ENCODE results near the gene PRKN. TPM values are rescaled to one million over a fixed set of nuclear protein-coding genes. Genes with fewer than 3 reads are reported as not detected.

The PRKN gene
- total and polyA plus RNA-seq, 2 experiments from 2014 or later, result 1.2 to 2.3 TPM

DNA sequence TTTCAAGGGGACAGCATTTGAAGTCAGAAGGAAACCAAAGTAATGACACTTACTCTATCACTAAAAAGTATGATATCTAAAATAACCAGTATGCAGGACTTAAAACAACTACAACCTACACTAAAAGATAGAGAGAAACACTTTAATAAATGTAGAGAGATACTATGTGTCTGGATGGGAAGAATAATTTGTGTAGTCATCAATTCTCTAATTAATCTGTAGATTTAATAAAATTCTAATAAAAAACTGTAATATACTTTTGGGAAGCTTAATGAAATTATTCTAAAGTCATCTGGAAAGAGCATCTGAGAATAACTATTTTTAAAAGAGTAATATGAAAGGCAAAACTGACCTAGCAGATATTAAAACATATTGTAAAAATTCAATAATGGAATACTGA lies 52.1 kb downstream of the PRKN start:
- no peak overlapping the region for H2AFZ ChIP-seq
- TF ChIP-seq EZH2 (IDR thresholded peaks at IDR 0.05; ENCODE audit: insufficient read depth, poor library complexity, severe bottlenecking) (no peak), EZH2phosphoT487 (IDR thresholded peaks at IDR 0.05; ENCODE audit: insufficient read depth, low read depth) (no peak)
- no peaks in the 10 kb centered on the region for H4K20me1 ChIP-seq (ENCODE audit: insufficient read depth)
- H3K36me3 ChIP-seq (ENCODE audit: low read depth), result no peaks in the 10 kb centered on the region
- no peaks in the 10 kb centered on the region for H3K9me2 ChIP-seq (ENCODE audit: insufficient read depth)
- DNase-seq, result no peak
- H3K9ac ChIP-seq, result no peak overlapping the region
- no peaks in the 10 kb centered on the region for H3K27me3 ChIP-seq (replicated peaks; ENCODE audit: insufficient read depth)
- H3K9me3 ChIP-seq (ENCODE audit: low read depth), result no peaks in the 10 kb centered on the region
- in situ Hi-C loops (cut with MboI), result no loop called here
- H3K79me2 ChIP-seq (ENCODE audit: insufficient read depth), result no peaks in the 10 kb centered on the region
- H3K27ac ChIP-seq, result no peak overlapping the region
- H3K4me2 ChIP-seq (ENCODE audit: unreplicated experiment), result no peak overlapping the region
- no peaks in the 10 kb centered on the region for H3F3A ChIP-seq (ENCODE audit: insufficient read depth)
- no peaks in the 10 kb centered on the region for H3K4me1 ChIP-seq (ENCODE audit: insufficient read depth)
- no peak overlapping the region for H3K4me3 ChIP-seq

DNA sequence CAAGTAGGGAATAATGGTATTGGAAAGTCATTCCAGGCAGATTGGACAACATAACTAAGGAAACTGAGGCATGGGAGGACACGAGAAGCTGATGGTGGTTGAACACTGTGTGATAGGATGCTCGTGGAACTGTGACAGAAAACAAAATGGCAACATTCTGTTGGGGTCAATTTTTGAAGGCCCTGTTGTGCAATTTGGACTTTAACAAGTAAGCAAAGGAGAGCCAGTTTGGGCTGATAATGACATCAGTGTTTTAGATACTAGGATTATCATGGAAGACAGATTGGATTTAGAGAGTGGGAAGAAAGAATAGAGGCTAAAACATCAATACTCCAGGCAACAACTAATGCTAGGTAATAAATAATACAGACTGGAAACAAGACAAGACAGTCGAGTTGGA lies 53.1 kb downstream of the PRKN start:
- H3K9me2 ChIP-seq (ENCODE audit: insufficient read depth), result no peaks in the 10 kb centered on the region
- no peak overlapping the region for H3K27ac ChIP-seq
- H3K9ac ChIP-seq, result no peak overlapping the region
- no peaks in the 10 kb centered on the region for H3K36me3 ChIP-seq (ENCODE audit: low read depth)
- no peaks in the 10 kb centered on the region for H3K9me3 ChIP-seq (ENCODE audit: low read depth)
- H2AFZ ChIP-seq, result no peak overlapping the region
- no peak overlapping the region for H3K4me2 ChIP-seq (ENCODE audit: unreplicated experiment)
- 52 to 63% methylated on average over 3 of the region's 3 CpGs for WGBS, 2 experiments (ENCODE audit: low coverage in 1 of 2, low lambda C conversion rate in 2 of 2, missing lambda C conversion rate in 2 of 2)
- in situ Hi-C loops (cut with MboI), result no loop called here
- H4K20me1 ChIP-seq (ENCODE audit: insufficient read depth), result no peaks in the 10 kb centered on the region
- H3K4me3 ChIP-seq, result no peak overlapping the region
- no peaks in the 10 kb centered on the region for H3K79me2 ChIP-seq (ENCODE audit: insufficient read depth)
- no peaks in the 10 kb centered on the region for H3K4me1 ChIP-seq (ENCODE audit: insufficient read depth)
- TF ChIP-seq EZH2phosphoT487 (IDR thresholded peaks at IDR 0.05; ENCODE audit: insufficient read depth, low read depth) (no peak), EZH2 (IDR thresholded peaks at IDR 0.05; ENCODE audit: insufficient read depth, poor library complexity, severe bottlenecking) (no peak)
- no peaks in the 10 kb centered on the region for H3K27me3 ChIP-seq (replicated peaks; ENCODE audit: insufficient read depth)
- DNase-seq, result no peak
- H3F3A ChIP-seq (ENCODE audit: insufficient read depth), result no peaks in the 10 kb centered on the region

DNA sequence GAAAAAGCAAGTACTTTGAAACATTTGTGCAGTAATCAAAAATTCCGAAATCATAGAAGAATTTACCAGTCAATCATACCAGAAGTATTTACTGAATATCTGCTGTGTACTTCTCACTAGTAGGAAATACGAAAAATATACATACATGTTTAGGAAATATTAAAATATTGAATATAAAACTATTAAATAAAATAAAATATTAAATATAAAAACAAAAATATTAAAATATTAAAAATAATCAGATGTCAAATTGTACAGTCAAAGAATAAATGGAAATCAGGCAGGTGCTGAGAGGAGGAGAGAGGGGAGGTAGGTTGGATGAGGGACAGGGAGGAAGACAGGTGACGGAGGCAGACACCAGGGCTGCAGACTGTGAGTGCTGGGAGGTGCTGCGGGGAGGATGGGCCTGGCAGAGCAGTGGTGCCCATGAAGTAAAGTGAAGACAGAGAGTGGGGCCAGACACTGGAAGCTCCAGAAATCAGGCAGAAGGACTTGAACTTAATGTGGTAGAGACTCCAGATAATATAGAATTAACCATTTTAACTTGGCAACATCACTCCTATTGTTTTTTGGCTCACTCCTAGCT lies 55.9 kb downstream of the PRKN start:
- in situ Hi-C loops (cut with MboI), result no loop called here
- no peak overlapping the region for H3K4me2 ChIP-seq (ENCODE audit: unreplicated experiment)
- H3K9me3 ChIP-seq (ENCODE audit: low read depth), result no peaks in the 10 kb centered on the region
- no peaks in the 10 kb centered on the region for H4K20me1 ChIP-seq (ENCODE audit: insufficient read depth)
- H3K9me2 ChIP-seq (ENCODE audit: insufficient read depth), result no peaks in the 10 kb centered on the region
- WGBS, 2 experiments (ENCODE audit: low coverage in 1 of 2, low lambda C conversion rate in 2 of 2, missing lambda C conversion rate in 2 of 2), result 61 to 64% methylated on average over 4 of the region's 4 CpGs
- H3K4me3 ChIP-seq, result no peak overlapping the region
- no peak overlapping the region for H3K27ac ChIP-seq
- H3K36me3 ChIP-seq (ENCODE audit: low read depth), result no peaks in the 10 kb centered on the region
- no peaks in the 10 kb centered on the region for H3K27me3 ChIP-seq (replicated peaks; ENCODE audit: insufficient read depth)
- no peaks in the 10 kb centered on the region for H3F3A ChIP-seq (ENCODE audit: insufficient read depth)
- no peaks in the 10 kb centered on the region for H3K4me1 ChIP-seq (ENCODE audit: insufficient read depth)
- no peak for DNase-seq
- no peak overlapping the region for H3K9ac ChIP-seq
- TF ChIP-seq EZH2 (IDR thresholded peaks at IDR 0.05; ENCODE audit: insufficient read depth, poor library complexity, severe bottlenecking), result no peak
- no peak for TF ChIP-seq EZH2phosphoT487 (IDR thresholded peaks at IDR 0.05; ENCODE audit: insufficient read depth, low read depth)
- H3K79me2 ChIP-seq (ENCODE audit: insufficient read depth), result no peaks in the 10 kb centered on the region
- H2AFZ ChIP-seq, result no peak overlapping the region

DNA sequence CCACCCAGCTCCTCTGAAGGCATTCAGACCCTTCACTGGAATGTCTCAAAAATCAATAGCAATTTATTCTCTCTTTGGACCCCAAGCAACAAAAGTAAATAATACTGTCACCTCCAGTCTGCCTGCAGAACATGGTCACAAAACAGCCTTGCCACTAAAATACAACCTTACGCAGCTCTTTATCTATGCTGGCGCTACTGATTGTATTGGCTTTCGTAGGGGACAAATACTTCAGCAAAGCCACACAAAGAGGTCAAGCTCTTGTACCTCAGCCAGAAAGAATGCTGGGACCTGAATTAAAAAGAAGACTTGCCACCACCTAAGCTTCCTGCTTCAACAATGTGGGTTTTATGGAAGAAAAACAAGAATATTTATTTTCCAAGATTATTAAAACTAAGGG lies 57.2 kb downstream of the PRKN start:
- Histone ChIP-seq H3K9me2 (ENCODE audit: insufficient read depth) (no peaks in the 10 kb centered on the region), H3K27me3 (replicated peaks; ENCODE audit: insufficient read depth) (no peaks in the 10 kb centered on the region), H3K4me1 (ENCODE audit: insufficient read depth) (no peaks in the 10 kb centered on the region), H3K9me3 (ENCODE audit: low read depth) (no peaks in the 10 kb centered on the region), H2AFZ (no peak overlapping the region), H3F3A (ENCODE audit: insufficient read depth) (no peaks in the 10 kb centered on the region), H3K79me2 (ENCODE audit: insufficient read depth) (no peaks in the 10 kb centered on the region), H3K27ac (no peak overlapping the region), H3K36me3 (ENCODE audit: low read depth) (no peaks in the 10 kb centered on the region), H4K20me1 (ENCODE audit: insufficient read depth) (no peaks in the 10 kb centered on the region), H3K4me3 (no peak overlapping the region), H3K9ac (no peak overlapping the region), H3K4me2 (ENCODE audit: unreplicated experiment) (no peak overlapping the region)
- TF ChIP-seq EZH2phosphoT487 (IDR thresholded peaks at IDR 0.05; ENCODE audit: insufficient read depth, low read depth) (no peak), EZH2 (IDR thresholded peaks at IDR 0.05; ENCODE audit: insufficient read depth, poor library complexity, severe bottlenecking) (no peak)
- DNase-seq, result no peak
- 95% methylated on average over 3 of the region's 3 CpGs for WGBS, 2 experiments (ENCODE audit: low coverage in 1 of 2, low lambda C conversion rate in 2 of 2, missing lambda C conversion rate in 2 of 2)
- in situ Hi-C loops (cut with MboI), result no loop called here

DNA sequence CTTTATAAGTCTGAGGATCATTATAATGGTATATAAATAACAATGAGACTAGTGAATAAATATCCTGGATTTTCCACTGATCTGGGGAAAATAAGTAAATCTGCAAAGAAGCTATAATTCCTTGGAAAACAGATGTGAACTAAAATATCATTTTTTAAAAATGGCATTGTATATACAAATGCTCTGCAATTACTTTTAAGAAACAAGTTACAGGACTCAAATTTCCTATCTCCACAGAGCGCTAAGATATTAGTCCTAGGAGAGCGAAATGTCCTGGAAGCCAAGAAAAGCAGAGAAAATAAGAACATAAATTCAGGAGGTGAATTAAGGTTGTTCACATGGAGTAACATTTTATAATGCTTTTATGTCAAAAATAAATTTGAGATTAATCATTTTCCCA lies 61.3 kb downstream of the PRKN start:
- Histone ChIP-seq H4K20me1 (ENCODE audit: insufficient read depth) (no peaks in the 10 kb centered on the region), H3K4me2 (ENCODE audit: unreplicated experiment) (no peak overlapping the region), H3K4me1 (ENCODE audit: insufficient read depth) (no peaks in the 10 kb centered on the region), H3K27ac (no peak overlapping the region), H3K79me2 (ENCODE audit: insufficient read depth) (no peaks in the 10 kb centered on the region), H3F3A (ENCODE audit: insufficient read depth) (no peaks in the 10 kb centered on the region), H3K9me2 (ENCODE audit: insufficient read depth) (no peaks in the 10 kb centered on the region), H3K27me3 (replicated peaks; ENCODE audit: insufficient read depth) (no peaks in the 10 kb centered on the region), H2AFZ (no peak overlapping the region), H3K9me3 (ENCODE audit: low read depth) (no peaks in the 10 kb centered on the region), H3K36me3 (ENCODE audit: low read depth) (no peaks in the 10 kb centered on the region), H3K9ac (no peak overlapping the region), H3K4me3 (no peak overlapping the region)
- TF ChIP-seq EZH2phosphoT487 (IDR thresholded peaks at IDR 0.05; ENCODE audit: insufficient read depth, low read depth) (no peak), EZH2 (IDR thresholded peaks at IDR 0.05; ENCODE audit: insufficient read depth, poor library complexity, severe bottlenecking) (no peak)
- DNase-seq, result no peak
- in situ Hi-C loops (cut with MboI), result no loop called here
- 91 to 98% methylated on average over 2 of the region's 2 CpGs for WGBS, 2 experiments (ENCODE audit: low coverage in 1 of 2, low lambda C conversion rate in 2 of 2, missing lambda C conversion rate in 2 of 2)
